Neural crest cell (in vitro differentiated cells): ENCODE results near the gene YIF1B. TPM values are rescaled to one million over a fixed set of nuclear protein-coding genes. Genes with fewer than 3 reads are reported as not detected.

ENCODE experiments used
- DNase-seq: peaks from one replicate; pipeline ENCODE4 v3.0.0; 2021; ENCODE audit warnings: low read depth, mixed read lengths, low spot score
- H3K27ac Mint-ChIP-seq: one replicate; pipeline ENCODE4 v1.8.0; 2021; ENCODE audit warnings: mild to moderate bottlenecking, mixed read lengths; ENCODE audit not compliant: unreplicated experiment
- H3K27me3 Mint-ChIP-seq: 2 replicates; pipeline ENCODE4 v1.8.0; 2021; ENCODE audit warnings: low read depth, mild to moderate bottlenecking, mixed read lengths
- H3K36me3 Mint-ChIP-seq: 2 replicates; pipeline ENCODE4 v1.8.0; 2021; ENCODE audit warnings: low read depth, mild to moderate bottlenecking, mixed read lengths
- H3K4me1 Mint-ChIP-seq: 2 replicates; pipeline ENCODE4 v1.8.0; 2021; ENCODE audit warnings: mixed read lengths
- H3K4me3 Mint-ChIP-seq: one replicate; pipeline ENCODE4 v1.8.0; 2021; ENCODE audit warnings: mild to moderate bottlenecking, mixed read lengths
- H3K9me3 Mint-ChIP-seq: 2 replicates; pipeline ENCODE4 v1.8.0; 2021; ENCODE audit warnings: mixed read lengths
- CTCF ChIP-seq: fragments of 200-600 bp; sonication (generic); conservative IDR thresholded peaks from 2 replicates; pipeline ENCODE4 v1.5.0; 2021; ENCODE audit warnings: antibody characterized with exemption, mild to moderate bottlenecking
- total RNA-seq: library from RNA; stranded (reverse); gene quantifications from 2 replicates; pipeline ENCODE4 v1.2.1, GENCODE V29; 2021

Gene YIF1B
- total RNA-seq, 1 donor from 2014 or later: 45.7 TPM

GRCh38 chr19:38277969-38278680 lies 37.6 kb downstream of the YIF1B start:
- no peak overlapping the region for H3K4me3 Mint-ChIP-seq
- DNase-seq: no peak
- no peaks in the 10 kb centered on the region for H3K36me3 Mint-ChIP-seq
- no peaks in the 10 kb centered on the region for H3K9me3 Mint-ChIP-seq
- peak overlapping the region; percentile 86 for H3K27ac Mint-ChIP-seq
- no peak for TF ChIP-seq CTCF
- H3K27me3 Mint-ChIP-seq: no peaks in the 10 kb centered on the region
- peaks cover 21% of the 10 kb centered on the region for H3K4me1 Mint-ChIP-seq

GRCh38 chr19:38277549-38277948 lies 38.2 kb downstream of the YIF1B start:
- Mint-ChIP-seq H3K27me3 (no peaks in the 10 kb centered on the region), H3K4me3 (no peak overlapping the region), H3K4me1 (peaks cover 21% of the 10 kb centered on the region), H3K27ac (no peak overlapping the region), H3K36me3 (no peaks in the 10 kb centered on the region), H3K9me3 (no peaks in the 10 kb centered on the region)
- no peak for TF ChIP-seq CTCF
- no peak for DNase-seq

GRCh38 chr19:38276942-38277517 lies 38.7 kb downstream of the YIF1B start:
- Mint-ChIP-seq H3K4me1 (peaks cover 21% of the 10 kb centered on the region), H3K9me3 (no peaks in the 10 kb centered on the region), H3K27me3 (no peaks in the 10 kb centered on the region), H3K36me3 (no peaks in the 10 kb centered on the region), H3K4me3 (no peak overlapping the region), H3K27ac (no peak overlapping the region)
- no peak for TF ChIP-seq CTCF
- DNase-seq: no peak

GRCh38 chr19:38274739-38275138 lies 41.0 kb downstream of the YIF1B start:
- H3K27me3 Mint-ChIP-seq: no peaks in the 10 kb centered on the region
- H3K4me1 Mint-ChIP-seq: peaks cover 28% of the 10 kb centered on the region
- no peak for TF ChIP-seq CTCF
- no peak overlapping the region for H3K4me3 Mint-ChIP-seq
- H3K27ac Mint-ChIP-seq: no peak overlapping the region
- DNase-seq: no peak
- H3K36me3 Mint-ChIP-seq: no peaks in the 10 kb centered on the region
- H3K9me3 Mint-ChIP-seq: no peaks in the 10 kb centered on the region

- Mint-ChIP-seq H3K4me3 (no peak overlapping the region), H3K27me3 (no peaks in the 10 kb centered on the region), H3K9me3 (no peaks in the 10 kb centered on the region), H3K27ac (no peak overlapping the region), H3K4me1 (peaks cover 23% of the 10 kb centered on the region), H3K36me3 (no peaks in the 10 kb centered on the region)
- DNase-seq: no peak
- no peak for TF ChIP-seq CTCF
Observed at GRCh38 chr19:38273499-38273898, 42.2 kb downstream of the YIF1B start.
